H1 (cell line): ENCODE measurements around the gene MRGPRX1.

Experiments
- ATF3 ChIP-seq: IDR thresholded peaks from 2 replicates; pipeline ENCODE4 v1.6.1; 2011; ENCODE audit warnings: low read depth, mild to moderate bottlenecking, low read length; ENCODE audit not compliant: insufficient read depth
- CEBPB ChIP-seq: IDR thresholded peaks from 2 replicates; pipeline ENCODE4 v1.6.1; 2012; ENCODE audit warnings: low read depth, low read length
- CTCF ChIP-seq, 3 experiments: IDR thresholded peaks; 1 replicate in 2 of 3; 2 replicates in 1 of 3; pipeline versions ENCODE4 v1.5.1 to v1.6.1; 2011; ENCODE audit warnings: low read length in 3 of 3, mild to moderate bottlenecking in 3 of 3, inconsistent platforms in 2 of 3, low read depth in 1 of 3, moderate library complexity in 1 of 3; ENCODE audit not compliant: insufficient read depth in 1 of 3; ENCODE audit errors: control extremely low read depth in 1 of 3
- E2F6 ChIP-seq: IDR thresholded peaks from 2 replicates; pipeline ENCODE4 v1.6.1; 2012; ENCODE audit warnings: inconsistent platforms
- EGR1 ChIP-seq: IDR thresholded peaks from 2 replicates; pipeline ENCODE4 v1.6.1; 2011; ENCODE audit warnings: low read depth, low read length, borderline replicate concordance
- FOSL1 ChIP-seq: IDR thresholded peaks from 2 replicates; pipeline ENCODE4 v1.6.1; 2011; ENCODE audit warnings: mild to moderate bottlenecking, low read depth, low read length, moderate library complexity; ENCODE audit not compliant: insufficient read depth
- POLR2A ChIP-seq, 2 experiments: IDR thresholded peaks; 1 replicate in 1 of 2; 2 replicates in 1 of 2; pipeline ENCODE4 v1.6.1; 2011; ENCODE audit warnings: low read depth in 2 of 2, low read length in 2 of 2, mild to moderate bottlenecking in 2 of 2; ENCODE audit errors: control extremely low read depth in 1 of 2
- POLR2AphosphoS5 ChIP-seq: IDR thresholded peaks from 2 replicates; pipeline ENCODE4 v1.6.1; 2011; ENCODE audit warnings: low read depth, low read length
- RAD21 ChIP-seq, 2 experiments: IDR thresholded peaks in 1 of 2; conservative IDR thresholded peaks in 1 of 2; 2 replicates each; pipeline ENCODE4 v1.6.1; 2011; ENCODE audit warnings: low read depth in 2 of 2, low read length in 2 of 2, improper control_type of control experiment in 1 of 2, inconsistent platforms in 1 of 2, mild to moderate bottlenecking in 1 of 2, moderate library complexity in 1 of 2
- RNF2 ChIP-seq: fragments of 200-900, 300-1000 bp; sonication (generic); IDR thresholded peaks from 2 replicates; pipeline ENCODE4 v1.7.1; 2016; ENCODE audit warnings: borderline replicate concordance, low read depth, mild to moderate bottlenecking, antibody characterized with exemption, low read length; ENCODE audit not compliant: poor library complexity, severe bottlenecking; ENCODE audit errors: missing control alignments
- SRF ChIP-seq: IDR thresholded peaks from 2 replicates; pipeline ENCODE4 v1.6.1; 2011; ENCODE audit warnings: mild to moderate bottlenecking, low read depth, low read length, moderate library complexity
- USF2 ChIP-seq: IDR thresholded peaks from 2 replicates; pipeline ENCODE4 v1.6.1; 2011; ENCODE audit warnings: low read length, improper control_type of control experiment
- YY1 ChIP-seq: IDR thresholded peaks from 2 replicates; pipeline ENCODE4 v1.6.1; 2011; ENCODE audit warnings: low read depth, mild to moderate bottlenecking, low read length
- ZNF274 ChIP-seq: IDR thresholded peaks from 2 replicates; pipeline ENCODE4 v1.7.0; 2012; ENCODE audit warnings: low read length, borderline replicate concordance; ENCODE audit errors: extremely low read depth

GRCh38 chr11:18974192-18974591 lies 35.0 kb upstream of the MRGPRX1 start:
- no peak for TF ChIP-seq CTCF (IDR thresholded peaks at IDR 0.05; ENCODE audit: control extremely low read depth in 1 of 3, insufficient read depth in 1 of 3, low read depth in 1 of 3, low read length in 3 of 3)
- no peak for TF ChIP-seq CEBPB
- TF ChIP-seq E2F6 = no peak
- TF ChIP-seq RNF2 = no peak
- no peak for TF ChIP-seq ATF3
- TF ChIP-seq RAD21 (IDR thresholded peaks at IDR 0.05 in 1 of 2, conservative IDR thresholded peaks at IDR 0.05 in 1 of 2; ENCODE audit: low read depth in 2 of 2, low read length in 2 of 2) = peak; percentile 11 to 36; a peak in 2 of 4 replicates
- TF ChIP-seq POLR2AphosphoS5 = no peak
- TF ChIP-seq POLR2A (IDR thresholded peaks at IDR 0.05; ENCODE audit: control extremely low read depth in 1 of 2, low read depth in 2 of 2, low read length in 2 of 2) = no peak
- TF ChIP-seq USF2 = no peak
- TF ChIP-seq YY1 = no peak
- TF ChIP-seq ZNF274 = no peak
- TF ChIP-seq EGR1 = no peak
- no peak for TF ChIP-seq SRF
- no peak for TF ChIP-seq FOSL1
